HG03280 (cell line): ENCODE results near the gene PRRG4.
A peak's percentile ranks its signal among the peaks of the same experiment; 100 is the strongest.
"Not testable (repeated sequence)": the region's sequence is repeated elsewhere in the genome, so short reads cannot be mapped to it uniquely, and the experiment has no call there.

Source experiments
- ATAC-seq: cut with Tn5 transposase; IDR thresholded peaks from one replicate; pipeline ENCODE4 v1.9.1; 2021; ENCODE audit warnings: mild to moderate bottlenecking, moderate library complexity; ENCODE audit not compliant: unreplicated experiment

Gene PRRG4

GRCh38 chr11:32829680-32830412 lies at the start of gene PRRG4:
Gene PRRG4, plus strand, starts transcription at chr11:32829927. Its CDS starts 603 bp downstream, at chr11:32830530.
- peak; percentile 75 for ATAC-seq

DNA sequence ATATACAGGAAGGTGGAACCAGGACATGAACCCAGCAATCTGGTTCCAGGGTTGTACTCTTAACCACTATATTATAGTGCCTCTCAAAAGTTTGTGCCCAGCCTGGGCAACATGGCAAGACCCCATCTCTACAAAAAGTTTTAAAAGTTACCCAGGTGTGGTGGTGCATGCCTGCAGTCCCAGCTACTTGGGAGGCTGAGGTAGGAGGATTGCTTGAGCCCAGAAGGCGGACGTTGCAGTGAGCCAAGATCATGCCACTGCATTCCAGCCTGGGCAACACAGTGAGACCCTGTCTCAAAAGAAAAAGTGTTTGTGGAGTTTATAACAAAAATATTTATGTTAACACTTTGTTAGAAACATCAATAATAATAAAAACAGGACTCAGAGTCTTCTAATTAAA lies 48.9 kb upstream of the PRRG4 start:
- not testable (repeated sequence) for ATAC-seq

GRCh38 chr11:32781721-32782120 lies 48.0 kb upstream of the PRRG4 start:
- ATAC-seq = no peak

- no peak for ATAC-seq
Measured at GRCh38 chr11:32785262-32785661, 44.5 kb upstream of the PRRG4 start.

DNA sequence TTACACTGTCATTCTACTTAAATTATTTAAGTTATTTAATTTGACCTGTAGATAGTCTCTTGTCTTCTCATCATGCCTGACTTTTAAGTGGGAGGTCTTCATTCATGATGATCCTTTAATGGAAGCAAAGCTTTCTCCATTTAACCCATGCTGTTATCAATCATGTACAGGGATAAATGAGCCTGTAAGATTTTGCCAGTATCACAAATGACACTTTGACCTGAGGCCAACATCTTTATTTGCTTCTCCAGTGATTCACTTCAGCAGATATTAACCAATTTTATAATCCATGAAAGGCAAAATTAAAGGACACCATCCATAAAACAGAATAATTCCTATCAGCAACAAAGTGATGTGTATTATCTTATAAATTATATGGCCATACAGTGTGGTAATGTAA lies 42.9 kb upstream of the PRRG4 start:
- no peak for ATAC-seq

- ATAC-seq = no peak
Measured at GRCh38 chr11:32790916-32791315, 38.8 kb upstream of the PRRG4 start.

GRCh38 chr11:32792111-32792947 lies 37.4 kb upstream of the PRRG4 start:
- ATAC-seq = peak; percentile 10

GRCh38 chr11:32792948-32793475 lies 36.7 kb upstream of the PRRG4 start:
- peak; percentile 84 for ATAC-seq

DNA sequence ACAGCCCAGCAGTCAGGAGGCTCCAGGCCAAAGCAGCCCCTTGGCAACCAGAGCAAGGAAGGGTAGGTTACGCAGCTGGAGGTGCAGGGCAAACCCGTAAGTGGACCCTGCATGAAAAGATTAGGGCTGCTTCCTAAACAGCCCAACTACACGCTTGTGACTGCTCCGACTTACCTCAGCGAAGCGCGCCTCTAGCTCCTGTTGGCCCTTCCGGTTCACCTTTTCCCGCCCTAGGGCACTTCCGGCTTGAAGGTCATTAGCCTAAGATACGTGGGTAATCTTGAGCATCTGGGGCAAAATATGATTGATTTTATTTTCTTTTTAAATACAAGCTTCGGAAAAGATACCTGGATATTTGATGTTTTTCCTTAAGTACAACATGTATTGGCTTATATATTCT lies 35.3 kb upstream of the PRRG4 start, which contains the start of gene CCDC73:
CCDC73 (minus strand) TSS at position 224 of the 400 bp plus-strand sequence. CDS start 34,419 bp downstream, outside the sequence.
- ATAC-seq = no peak

- ATAC-seq = no peak
Measured at GRCh38 chr11:32796425-32796824, 33.3 kb upstream of the PRRG4 start.

GRCh38 chr11:32809313-32809712 lies 20.4 kb upstream of the PRRG4 start:
- peak; percentile 92 for ATAC-seq

GRCh38 chr11:32817181-32817851 lies 12.4 kb upstream of the PRRG4 start:
- ATAC-seq = no peak

GRCh38 chr11:32817852-32818183 lies 11.9 kb upstream of the PRRG4 start:
- ATAC-seq = no peak

GRCh38 chr11:32819187-32819586 lies 10.5 kb upstream of the PRRG4 start:
- ATAC-seq = no peak

GRCh38 chr11:32820497-32820896 lies 9.2 kb upstream of the PRRG4 start:
- ATAC-seq = no peak

DNA sequence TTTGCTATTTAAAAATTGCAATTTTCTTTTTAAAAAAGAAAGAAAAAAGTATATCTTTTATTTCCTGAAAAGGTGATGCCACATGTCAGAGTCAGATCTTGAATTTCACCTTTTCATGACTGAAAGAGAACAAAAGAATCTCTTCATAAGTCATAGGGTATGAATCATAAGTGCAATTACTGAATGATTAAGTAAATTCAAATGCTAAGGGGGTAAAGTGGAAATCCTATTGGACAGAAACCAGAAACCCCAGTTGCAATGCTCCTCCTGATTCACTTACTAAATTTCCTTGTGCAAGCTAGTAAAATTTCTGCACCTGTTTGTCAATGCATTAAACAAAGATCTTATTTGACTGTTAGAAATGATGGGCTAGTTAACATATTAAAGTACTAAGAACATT lies 8.2 kb upstream of the PRRG4 start:
- ATAC-seq = no peak

DNA sequence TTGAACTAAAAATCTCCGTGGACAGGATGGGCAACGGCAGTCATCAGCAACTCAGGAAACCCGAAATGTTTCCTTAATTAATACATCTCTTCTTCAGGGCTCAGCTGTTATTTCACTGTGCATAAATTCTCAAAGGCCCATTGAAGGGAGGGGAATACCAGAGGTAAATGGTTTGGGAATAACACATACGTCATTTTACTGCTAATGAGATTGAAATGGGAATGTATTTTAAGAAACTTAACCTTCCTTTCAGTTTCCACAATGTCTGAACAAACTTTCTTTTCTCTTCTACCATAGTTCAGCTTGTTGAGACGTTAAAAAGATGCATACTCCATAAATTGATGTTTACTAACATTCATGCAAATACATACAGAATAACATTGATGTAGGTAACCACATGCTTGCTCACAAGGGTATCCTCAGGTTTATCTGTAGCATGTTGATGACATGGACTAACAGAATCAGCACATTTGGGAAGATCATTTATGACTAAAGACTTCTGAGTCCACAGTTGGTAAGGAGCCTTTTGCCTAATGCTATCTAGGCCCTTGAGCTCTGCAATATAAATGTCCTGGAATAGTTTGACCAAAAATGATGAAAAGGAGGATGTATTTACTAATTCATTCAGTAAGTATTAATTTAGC lies 7.7 kb upstream of the PRRG4 start:
- no peak for ATAC-seq

- not testable (repeated sequence) for ATAC-seq
Measured at GRCh38 chr11:32823617-32824016, 6.1 kb upstream of the PRRG4 start.

DNA sequence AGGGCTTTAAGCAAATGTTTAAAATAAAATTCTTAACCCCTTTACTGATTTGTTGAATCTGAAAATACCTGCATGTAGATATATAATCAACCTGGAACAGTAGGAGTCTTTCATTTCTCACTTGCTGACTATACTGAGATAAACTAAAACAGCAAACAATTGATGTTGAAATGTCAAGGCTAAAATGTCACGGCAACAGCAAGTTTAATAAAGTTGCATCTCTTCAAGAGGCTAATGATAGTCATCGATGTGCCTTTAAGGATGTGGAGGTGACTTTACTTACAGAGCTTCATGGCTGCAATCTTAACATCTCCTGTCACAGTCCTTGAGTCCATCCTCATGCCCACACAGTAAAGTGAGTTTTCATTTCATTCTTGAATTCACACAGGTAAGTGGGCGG lies 3.6 kb upstream of the PRRG4 start:
- no peak for ATAC-seq

DNA sequence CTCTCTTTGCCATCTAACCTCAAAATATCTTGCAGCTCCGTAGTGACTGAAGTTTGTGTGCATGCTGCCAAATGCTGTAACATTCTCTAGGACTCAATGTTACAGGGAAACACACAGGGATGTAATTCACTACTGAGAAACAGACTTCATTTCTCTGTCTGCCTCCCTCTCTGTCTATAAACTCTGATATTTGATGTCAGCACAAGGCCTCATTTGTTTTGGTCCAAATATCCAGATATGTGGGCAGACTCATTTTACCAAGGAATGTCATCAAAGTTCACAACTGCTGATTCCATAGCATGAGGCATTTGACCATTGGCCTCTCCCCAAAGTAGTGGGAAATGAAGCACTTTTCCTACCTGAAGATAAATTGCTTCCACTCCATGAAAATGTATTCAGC lies 2.5 kb upstream of the PRRG4 start:
- ATAC-seq = no peak

DNA sequence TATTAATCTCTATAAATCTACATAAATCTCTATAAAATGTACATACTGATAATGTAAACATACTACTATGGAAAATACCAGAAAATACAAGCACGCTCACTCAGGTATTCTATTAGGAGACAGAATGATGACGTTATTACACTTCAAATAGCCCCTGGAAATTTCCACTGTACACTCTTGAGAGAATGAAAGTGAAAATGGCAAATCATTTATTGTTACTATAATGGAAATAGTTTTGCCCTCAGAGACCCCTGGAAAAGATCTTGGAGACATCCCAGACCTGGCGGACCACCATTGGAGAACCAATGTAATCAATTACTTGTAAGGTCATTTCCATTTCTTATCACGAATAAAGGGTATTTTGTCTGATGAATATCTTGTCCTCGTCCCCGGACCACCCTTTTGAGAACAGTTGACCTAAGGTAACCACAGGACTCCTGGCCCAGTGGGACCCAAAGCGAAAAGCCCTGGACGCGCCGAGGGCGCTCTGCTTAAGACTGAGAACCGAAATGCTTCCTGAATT lies 509 bp upstream of the PRRG4 start:
- ATAC-seq = peak; percentile 48
